Measurements from ENCODE around the gene COLEC12.

DNA sequence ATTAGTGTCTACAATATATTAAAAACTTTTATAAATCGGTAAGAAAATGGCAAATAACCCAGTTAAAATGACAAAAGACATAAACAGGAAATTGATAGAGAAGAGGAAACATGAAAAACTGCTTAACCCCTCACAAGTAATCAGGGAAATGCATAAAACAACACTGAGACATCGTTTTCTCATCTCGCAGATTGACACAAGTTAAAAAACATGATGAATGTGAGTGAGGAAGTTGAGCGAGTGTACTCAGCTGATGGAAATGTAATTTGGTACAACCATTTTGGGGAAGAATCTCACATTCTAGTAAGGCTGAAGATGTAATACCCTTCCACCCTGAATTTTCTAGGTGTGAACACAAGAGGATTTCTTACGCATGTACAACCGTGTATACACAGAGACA lies 214.7 kb downstream of the COLEC12 start:
- TF ChIP-seq, protein P1, sequence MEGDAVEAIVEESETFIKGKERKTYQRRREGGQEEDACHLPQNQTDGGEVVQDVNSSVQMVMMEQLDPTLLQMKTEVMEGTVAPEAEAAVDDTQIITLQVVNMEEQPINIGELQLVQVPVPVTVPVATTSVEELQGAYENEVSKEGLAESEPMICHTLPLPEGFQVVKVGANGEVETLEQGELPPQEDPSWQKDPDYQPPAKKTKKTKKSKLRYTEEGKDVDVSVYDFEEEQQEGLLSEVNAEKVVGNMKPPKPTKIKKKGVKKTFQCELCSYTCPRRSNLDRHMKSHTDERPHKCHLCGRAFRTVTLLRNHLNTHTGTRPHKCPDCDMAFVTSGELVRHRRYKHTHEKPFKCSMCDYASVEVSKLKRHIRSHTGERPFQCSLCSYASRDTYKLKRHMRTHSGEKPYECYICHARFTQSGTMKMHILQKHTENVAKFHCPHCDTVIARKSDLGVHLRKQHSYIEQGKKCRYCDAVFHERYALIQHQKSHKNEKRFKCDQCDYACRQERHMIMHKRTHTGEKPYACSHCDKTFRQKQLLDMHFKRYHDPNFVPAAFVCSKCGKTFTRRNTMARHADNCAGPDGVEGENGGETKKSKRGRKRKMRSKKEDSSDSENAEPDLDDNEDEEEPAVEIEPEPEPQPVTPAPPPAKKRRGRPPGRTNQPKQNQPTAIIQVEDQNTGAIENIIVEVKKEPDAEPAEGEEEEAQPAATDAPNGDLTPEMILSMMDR (IDR thresholded peaks at IDR 0.05) = no peak
- TF ChIP-seq POLR2A (IDR thresholded peaks at IDR 0.05) (no peak), POLR2AphosphoS5 (IDR thresholded peaks at IDR 0.05) (no peak)
